ENCODE measurements around the gene SLC6A19. TPM values are rescaled to one million over a fixed set of nuclear protein-coding genes. Genes with fewer than 3 reads are reported as not detected.

Gene SLC6A19
- total RNA-seq, 2 donors from 2014 or later: 0.09 to 0.15 TPM

GRCh38 chr5:1249366-1250280, 48.2 kb downstream of the SLC6A19 start:
- WGBS, 2 experiments (ENCODE audit: insufficient coverage in 1 of 2, insufficient read length in 1 of 2): 73 to 85% methylated on average over 19 to 29 of the region's 29 CpGs
- Histone ChIP-seq H3K9ac (ENCODE audit: extremely low read depth, low read length, poor library complexity, severe bottlenecking) (no peak overlapping the region), H3K27me3 (ENCODE audit: control insufficient read depth, insufficient read depth, low read length, poor library complexity, severe bottlenecking) (no peaks in the 10 kb centered on the region), H3K4me3 (ENCODE audit: low read length) (no peak overlapping the region), H3K9me3 (ENCODE audit: control insufficient read depth, low read length) (no peaks in the 10 kb centered on the region), H3K4me1 (ENCODE audit: control insufficient read depth, insufficient read depth, low read length) (no peaks in the 10 kb centered on the region), H3K27ac (ENCODE audit: low read depth, low read length) (no peak overlapping the region), H3K36me3 (ENCODE audit: control insufficient read depth, insufficient read depth, low read length) (no peaks in the 10 kb centered on the region)
- TF ChIP-seq CTCF (conservative IDR thresholded peaks at IDR 0.05): no peak
- DNase-seq: no peak
- no peaks in the 10 kb centered on the region for H3K27me3 Mint-ChIP-seq (ENCODE audit: insufficient read depth)
- no peak overlapping the region for H3K4me3 Mint-ChIP-seq
- no peaks in the 10 kb centered on the region for H3K9me3 Mint-ChIP-seq
- H3K36me3 Mint-ChIP-seq (ENCODE audit: low read depth): no peaks in the 10 kb centered on the region
- H3K4me1 Mint-ChIP-seq: peaks cover 4% of the 10 kb centered on the region
- H3K27ac Mint-ChIP-seq: no peak overlapping the region

- H3K4me3 Mint-ChIP-seq: no peak overlapping the region
- H3K27me3 ChIP-seq (ENCODE audit: control insufficient read depth, insufficient read depth, low read length, poor library complexity, severe bottlenecking): no peaks in the 10 kb centered on the region
- no peaks in the 10 kb centered on the region for H3K27me3 Mint-ChIP-seq (ENCODE audit: insufficient read depth)
- no peak for DNase-seq
- no peak overlapping the region for H3K27ac Mint-ChIP-seq
- H3K36me3 ChIP-seq (ENCODE audit: control insufficient read depth, insufficient read depth, low read length): no peaks in the 10 kb centered on the region
- no peaks in the 10 kb centered on the region for H3K4me1 ChIP-seq (ENCODE audit: control insufficient read depth, insufficient read depth, low read length)
- no peaks in the 10 kb centered on the region for H3K9me3 ChIP-seq (ENCODE audit: control insufficient read depth, low read length)
- H3K4me1 Mint-ChIP-seq: peaks cover 4% of the 10 kb centered on the region
- no peaks in the 10 kb centered on the region for H3K36me3 Mint-ChIP-seq (ENCODE audit: low read depth)
- no peak overlapping the region for H3K4me3 ChIP-seq (ENCODE audit: low read length)
- 89 to 91% methylated on average over 22 to 27 of the region's 27 CpGs for WGBS, 2 experiments (ENCODE audit: insufficient coverage in 1 of 2, insufficient read length in 1 of 2)
- no peaks in the 10 kb centered on the region for H3K9me3 Mint-ChIP-seq
- no peak overlapping the region for H3K9ac ChIP-seq (ENCODE audit: extremely low read depth, low read length, poor library complexity, severe bottlenecking)
- TF ChIP-seq CTCF (conservative IDR thresholded peaks at IDR 0.05): peak; percentile 40
- no peak overlapping the region for H3K27ac ChIP-seq (ENCODE audit: low read depth, low read length)
Observed at GRCh38 chr5:1251678-1252580, 50.5 kb downstream of the SLC6A19 start.

- TF ChIP-seq CTCF (conservative IDR thresholded peaks at IDR 0.05): no peak
- no peaks in the 10 kb centered on the region for H3K27me3 ChIP-seq (ENCODE audit: control insufficient read depth, insufficient read depth, low read length, poor library complexity, severe bottlenecking)
- no peak overlapping the region for H3K4me3 Mint-ChIP-seq
- no peak overlapping the region for H3K4me3 ChIP-seq (ENCODE audit: low read length)
- H3K27me3 Mint-ChIP-seq (ENCODE audit: insufficient read depth): no peaks in the 10 kb centered on the region
- no peaks in the 10 kb centered on the region for H3K4me1 ChIP-seq (ENCODE audit: control insufficient read depth, insufficient read depth, low read length)
- no peak for DNase-seq
- H3K4me1 Mint-ChIP-seq: peaks cover 4% of the 10 kb centered on the region
- no peaks in the 10 kb centered on the region for H3K9me3 Mint-ChIP-seq
- H3K27ac Mint-ChIP-seq: no peak overlapping the region
- H3K9me3 ChIP-seq (ENCODE audit: control insufficient read depth, low read length): no peaks in the 10 kb centered on the region
- 95 to 100% methylated on average over 1 to 8 of the region's 9 CpGs for WGBS, 2 experiments (ENCODE audit: insufficient coverage in 1 of 2, insufficient read length in 1 of 2)
- H3K36me3 ChIP-seq (ENCODE audit: control insufficient read depth, insufficient read depth, low read length): no peaks in the 10 kb centered on the region
- H3K9ac ChIP-seq (ENCODE audit: extremely low read depth, low read length, poor library complexity, severe bottlenecking): no peak overlapping the region
- no peaks in the 10 kb centered on the region for H3K36me3 Mint-ChIP-seq (ENCODE audit: low read depth)
- no peak overlapping the region for H3K27ac ChIP-seq (ENCODE audit: low read depth, low read length)
Observed at GRCh38 chr5:1252681-1253080, 51.3 kb downstream of the SLC6A19 start.

Data from endodermal cell (in vitro differentiated cells).